Middle frontal gyrus (tissue), 1 donor: ENCODE measurements around the gene CMTM7.
"Not testable (repeated sequence)": the region's sequence is repeated elsewhere in the genome, so short reads cannot be mapped to it uniquely, and the experiment has no call there.

Experiments
- DNase-seq: peaks from one replicate; pipeline ENCODE4 v3.0.0-alpha.2; 2015; ENCODE audit warnings: low spot score; ENCODE audit errors: extremely low spot score

Gene CMTM7

GRCh38 chr3:32459450-32459849 is 67.8 kb downstream of the CMTM7 start:
- no peak for DNase-seq

- no peak for DNase-seq
Measured at GRCh38 chr3:32460031-32460749, 68.5 kb downstream of the CMTM7 start.

GRCh38 chr3:32460817-32461496 is 69.3 kb downstream of the CMTM7 start:
- DNase-seq, result not testable (repeated sequence)

DNA sequence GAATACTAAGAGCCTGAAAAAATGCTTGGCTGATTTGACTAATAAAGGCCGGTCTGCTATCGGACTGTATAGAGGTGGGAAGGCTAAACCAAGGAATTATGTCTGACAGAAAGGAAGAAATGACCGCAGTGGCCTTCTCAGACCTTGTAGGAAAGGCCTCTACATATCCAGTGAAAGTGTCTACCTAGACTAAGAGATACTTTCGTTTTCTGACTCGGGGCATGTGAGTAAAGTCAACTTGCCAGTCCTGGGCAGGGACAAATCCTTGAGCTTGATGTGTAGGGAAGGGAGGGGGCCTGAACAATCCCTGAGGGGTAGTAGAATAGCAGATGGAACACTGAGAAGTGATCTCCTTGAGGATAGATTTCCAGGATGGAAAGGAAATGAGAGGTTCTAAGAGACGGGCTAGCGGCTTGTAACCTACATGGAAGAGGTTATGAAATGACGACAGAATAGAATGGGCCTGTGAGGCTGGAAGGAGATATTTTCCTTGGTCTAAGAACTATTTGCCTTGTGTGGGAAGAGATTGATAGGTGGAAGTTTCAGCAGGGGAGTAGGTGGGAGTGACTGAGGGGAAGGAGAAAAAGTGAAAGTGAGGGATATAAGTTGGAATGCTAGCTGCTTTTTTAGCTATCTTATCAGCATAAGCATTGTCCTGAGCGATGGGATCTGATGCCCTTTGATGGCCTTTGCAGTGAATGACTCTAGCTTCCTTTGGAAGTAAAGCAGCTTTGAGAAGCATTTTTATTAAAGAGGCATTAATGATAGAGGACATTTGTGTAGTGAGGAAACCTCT is 70.7 kb downstream of the CMTM7 start:
- not testable (repeated sequence) for DNase-seq

GRCh38 chr3:32463415-32463814 is 71.8 kb downstream of the CMTM7 start:
- not testable (repeated sequence) for DNase-seq

DNA sequence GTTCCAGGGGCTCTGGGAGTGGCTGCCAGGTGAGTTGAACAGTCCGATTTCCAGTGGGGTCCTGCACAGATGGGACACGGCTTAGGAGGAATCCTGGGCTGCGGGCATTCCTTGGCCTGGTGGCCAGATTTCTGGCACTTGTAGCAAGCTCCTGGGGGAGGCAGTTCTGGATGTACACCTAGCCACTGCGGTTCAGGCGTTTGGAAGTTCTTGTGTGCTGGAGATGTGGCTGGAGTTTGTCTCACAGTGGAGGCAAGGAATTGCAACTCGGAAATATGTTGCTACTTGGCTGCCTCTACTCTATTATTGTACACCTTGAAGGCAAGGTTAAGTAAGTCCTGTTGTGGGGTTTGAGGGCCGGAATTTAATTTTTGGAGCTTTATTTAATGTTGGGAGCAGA is 73.1 kb downstream of the CMTM7 start:
- not testable (repeated sequence) for DNase-seq

DNA sequence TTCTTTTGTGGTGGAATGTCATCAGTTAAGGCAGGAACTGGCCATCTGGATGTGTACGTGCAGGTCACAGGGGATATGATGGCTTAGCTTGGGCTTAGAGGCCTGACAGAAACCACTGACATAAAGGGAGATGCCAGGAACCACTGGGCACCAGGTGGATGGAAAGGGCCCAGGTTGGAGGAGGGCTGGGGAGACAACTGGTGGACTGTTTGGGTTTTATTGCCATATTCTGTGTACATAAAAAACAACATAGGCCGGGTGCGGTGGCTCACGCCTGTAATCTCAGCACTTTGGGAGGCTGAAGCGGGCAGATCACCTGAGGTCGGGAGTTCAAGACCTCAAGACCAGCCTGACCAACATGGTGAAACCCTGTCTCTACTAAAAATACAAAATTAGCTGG is 75.2 kb downstream of the CMTM7 start:
- not testable (repeated sequence) for DNase-seq

- peak; percentile 58 for DNase-seq
Measured at GRCh38 chr3:32467333-32468070, 75.8 kb downstream of the CMTM7 start.

DNA sequence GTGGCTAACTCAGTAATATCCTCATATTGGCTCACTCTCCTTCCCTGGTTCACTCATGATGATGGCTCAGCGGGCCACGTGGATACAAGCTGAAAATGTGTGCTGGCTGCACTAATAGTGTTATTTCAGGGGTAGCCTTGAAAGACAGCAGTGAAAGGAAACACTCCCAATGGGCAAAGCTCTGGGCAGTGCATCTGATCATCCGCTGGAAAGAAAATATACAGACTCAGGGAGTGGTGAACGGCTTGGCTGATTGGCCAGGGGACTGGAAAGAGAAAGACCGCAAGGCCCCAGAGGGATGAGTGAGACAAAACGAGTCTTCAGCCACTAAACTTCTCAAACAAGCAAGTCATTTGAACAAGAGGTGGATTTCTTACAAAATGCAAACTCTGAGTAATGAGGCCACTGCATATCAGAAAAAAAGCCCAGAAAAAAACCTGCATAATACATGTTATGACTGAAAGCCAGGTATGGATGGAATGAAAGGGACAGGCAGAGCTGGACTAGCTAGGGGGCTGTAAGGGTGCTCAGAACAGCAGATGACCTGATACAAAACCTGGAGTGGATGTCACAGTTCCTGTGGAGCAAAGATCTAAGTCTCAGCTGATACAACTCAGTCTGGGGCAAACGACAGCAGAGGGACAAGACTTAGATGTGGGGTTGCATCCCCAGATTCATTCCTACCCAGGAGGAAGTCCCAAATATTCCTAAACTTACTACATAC is 77.7 kb downstream of the CMTM7 start:
- no peak for DNase-seq

- DNase-seq, result no peak
Measured at GRCh38 chr3:32470362-32470761, 78.7 kb downstream of the CMTM7 start.

GRCh38 chr3:32471246-32471645 is 79.6 kb downstream of the CMTM7 start:
- DNase-seq, result no peak

DNA sequence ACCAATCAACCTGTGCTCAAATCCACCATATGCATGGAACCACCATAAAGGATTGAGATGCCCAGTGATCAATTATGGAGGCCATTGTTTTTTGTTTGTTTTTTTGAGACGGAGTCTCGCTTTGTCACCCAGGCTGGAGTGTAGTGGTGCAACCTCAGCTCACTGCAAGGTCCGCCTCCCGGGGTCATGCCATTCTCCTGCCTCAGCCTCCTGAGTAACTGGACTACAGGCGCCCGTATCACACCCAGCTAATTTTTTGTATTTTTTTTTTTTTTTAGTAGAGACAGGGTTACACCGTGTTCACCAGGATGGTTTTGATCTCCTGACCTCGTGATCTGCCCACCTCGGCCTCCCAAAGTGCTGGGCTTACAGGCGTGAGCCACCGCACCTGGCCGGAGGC is 80.5 kb downstream of the CMTM7 start:
- DNase-seq, result not testable (repeated sequence)

DNA sequence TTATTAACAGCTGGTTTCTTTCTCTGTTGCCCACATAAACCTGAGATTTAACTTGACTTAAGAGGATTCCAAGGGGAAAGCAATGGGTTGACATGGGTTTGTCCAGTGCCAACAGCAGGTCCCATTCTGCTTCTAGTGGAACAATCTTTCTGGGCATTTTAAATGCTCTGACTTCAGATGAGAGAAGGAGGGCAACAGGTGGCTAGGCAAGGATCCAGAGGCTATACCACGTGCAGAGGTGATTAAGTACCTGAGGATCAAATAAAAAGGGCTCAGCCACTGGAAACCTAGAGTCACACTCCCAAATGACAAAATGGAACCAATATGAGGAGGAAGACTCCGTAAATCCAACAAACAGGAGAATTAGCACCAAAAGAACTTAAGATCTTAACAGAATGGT is 82.5 kb downstream of the CMTM7 start:
- no peak for DNase-seq

- no peak for DNase-seq
Measured at GRCh38 chr3:32480604-32481003, 89.0 kb downstream of the CMTM7 start.

GRCh38 chr3:32481791-32482631 is 90.4 kb downstream of the CMTM7 start:
- DNase-seq, result no peak

GRCh38 chr3:32482693-32483092 is 91.0 kb downstream of the CMTM7 start:
- DNase-seq, result no peak

DNA sequence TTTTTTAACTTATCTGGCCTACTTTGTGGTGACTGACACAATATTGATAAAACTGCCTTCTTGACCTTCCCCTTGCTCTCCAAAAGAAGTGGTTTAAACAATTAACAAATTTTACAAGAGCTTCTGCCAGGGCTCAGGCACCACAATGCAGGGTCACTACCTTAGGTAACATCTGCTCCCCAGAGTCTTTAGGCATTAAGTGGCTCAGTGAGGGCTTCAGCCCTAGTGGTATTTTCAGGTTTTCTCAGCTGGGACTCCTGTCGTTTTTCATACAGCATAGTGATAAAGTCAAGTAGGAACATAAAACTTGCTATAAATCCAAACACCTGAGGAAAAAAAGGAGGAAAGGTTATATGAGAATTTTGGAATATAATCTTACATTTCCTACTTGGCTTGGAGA is 92.1 kb downstream of the CMTM7 start:
- no peak for DNase-seq

DNA sequence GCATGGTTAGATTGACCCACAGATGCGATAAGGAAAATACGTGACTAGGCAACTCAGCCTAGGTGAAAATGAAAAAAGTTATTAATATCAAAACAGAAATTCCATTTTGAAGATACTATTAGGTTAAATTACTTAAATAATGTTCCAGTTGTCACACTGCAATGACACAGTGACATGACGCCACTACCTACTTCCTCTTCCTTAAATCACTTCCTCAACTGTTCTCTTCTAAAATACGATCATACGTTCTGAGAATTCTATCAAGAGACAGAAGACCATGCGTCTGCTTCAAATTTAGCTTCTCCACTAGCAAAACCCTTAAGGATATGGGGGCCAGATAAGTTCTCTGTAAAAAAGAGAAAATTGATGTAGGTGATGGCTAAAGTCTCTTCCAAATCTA is 92.8 kb downstream of the CMTM7 start:
- DNase-seq, result no peak

- no peak for DNase-seq
Measured at GRCh38 chr3:32487781-32488473, 96.3 kb downstream of the CMTM7 start.
